ENCODE results near the gene DDO. TPM values are rescaled to one million over a fixed set of nuclear protein-coding genes. Genes with fewer than 3 reads are reported as not detected.
"Not testable (repeated sequence)": the region's sequence is repeated elsewhere in the genome, so short reads cannot be mapped to it uniquely, and the experiment has no call there.

Gene DDO, protein sequence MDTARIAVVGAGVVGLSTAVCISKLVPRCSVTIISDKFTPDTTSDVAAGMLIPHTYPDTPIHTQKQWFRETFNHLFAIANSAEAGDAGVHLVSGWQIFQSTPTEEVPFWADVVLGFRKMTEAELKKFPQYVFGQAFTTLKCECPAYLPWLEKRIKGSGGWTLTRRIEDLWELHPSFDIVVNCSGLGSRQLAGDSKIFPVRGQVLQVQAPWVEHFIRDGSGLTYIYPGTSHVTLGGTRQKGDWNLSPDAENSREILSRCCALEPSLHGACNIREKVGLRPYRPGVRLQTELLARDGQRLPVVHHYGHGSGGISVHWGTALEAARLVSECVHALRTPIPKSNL
- 1 to 10 TPM; 1.9 to 2.7 TPM for total RNA-seq
- long read RNA-seq, donor 1, partial matches to known transcripts, result 0 of 2 reads
- long read RNA-seq, donor 1, other reads (novel, unspliced or antisense), result 2 of 2 reads
- long read RNA-seq, donor 2, partial matches to known transcripts, result 1 of 5 reads
- long read RNA-seq, donor 2, other reads (novel, unspliced or antisense), result 0 of 5 reads

DNA sequence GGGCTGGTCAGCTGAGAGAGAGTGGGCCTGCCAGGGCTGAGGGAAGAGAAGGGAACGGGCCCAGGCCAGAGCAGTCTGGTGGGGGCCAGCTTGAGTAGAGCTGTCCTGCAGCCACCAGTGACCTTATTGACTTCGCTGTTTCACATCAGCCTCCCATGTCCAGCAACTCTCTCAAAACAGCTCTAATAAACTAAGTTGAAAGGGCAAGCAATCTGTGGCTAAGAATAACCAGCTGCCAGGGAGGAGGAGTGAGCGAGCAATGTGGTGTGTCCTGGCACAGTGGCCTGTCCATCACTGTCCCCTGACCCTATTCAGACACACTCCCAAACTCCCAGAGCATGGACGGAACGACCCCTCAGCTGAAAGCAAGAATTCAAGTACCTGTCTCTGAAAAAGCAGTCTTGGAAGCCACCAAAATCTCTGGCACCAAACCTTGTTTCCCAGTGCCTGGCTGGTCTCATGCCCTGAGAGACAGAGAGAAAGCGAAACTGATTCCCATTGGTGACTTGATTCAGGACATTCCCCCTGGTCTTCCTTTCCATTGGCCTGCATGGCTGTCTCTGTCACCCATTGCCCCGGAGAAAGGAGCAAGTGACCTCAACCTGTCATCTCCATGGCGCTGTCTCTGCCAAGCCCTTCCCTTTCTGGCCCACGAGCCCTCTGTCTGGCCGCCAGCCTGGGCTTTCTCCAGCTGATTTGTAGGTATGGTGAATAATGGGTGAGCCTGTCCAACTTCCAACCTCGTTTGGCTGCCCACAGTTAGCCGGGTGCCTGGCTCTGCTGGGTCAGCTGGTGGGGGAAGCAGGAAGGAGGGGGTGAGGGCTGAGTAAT is at the start of gene DDO:
Gene DDO, minus strand, starts transcription at position 490 of the 831 bp plus-strand sequence. CDS start 2,113 bp downstream, outside the sequence.
- peak; percentile 90 for DNase-seq (ENCODE audit: low spot score)
- intact Hi-C loops (cut with DNase I), result no loop called here

DNA sequence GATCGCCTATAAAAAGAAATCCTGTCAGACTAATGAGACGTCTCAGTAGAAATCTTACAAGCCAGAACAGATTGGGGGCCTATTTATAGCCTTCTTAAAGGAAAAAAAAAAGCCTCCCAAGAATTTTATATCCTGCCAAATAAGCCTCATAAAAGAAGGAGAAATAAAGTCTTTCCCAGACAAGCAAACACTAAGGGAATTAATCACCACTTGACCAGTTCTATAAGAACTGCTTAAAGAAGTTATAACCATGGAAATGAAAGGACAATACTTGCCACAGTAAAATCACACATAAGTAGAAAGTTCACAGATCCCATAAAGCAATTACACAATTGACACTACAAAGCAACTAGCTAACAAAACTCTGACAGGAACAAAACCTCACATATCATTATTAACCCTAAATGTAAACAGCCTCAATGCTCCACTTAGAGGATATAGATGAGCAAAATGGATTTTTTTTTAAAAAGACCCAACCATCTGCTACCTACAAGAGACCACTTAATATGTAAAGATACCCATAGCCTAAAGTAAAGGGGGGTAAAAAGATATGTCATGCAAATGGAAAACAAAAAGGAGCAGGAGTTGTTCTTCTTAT is 47.6 kb upstream of the DDO start:
- intact Hi-C loops (cut with DNase I), result no loop called here

DNA sequence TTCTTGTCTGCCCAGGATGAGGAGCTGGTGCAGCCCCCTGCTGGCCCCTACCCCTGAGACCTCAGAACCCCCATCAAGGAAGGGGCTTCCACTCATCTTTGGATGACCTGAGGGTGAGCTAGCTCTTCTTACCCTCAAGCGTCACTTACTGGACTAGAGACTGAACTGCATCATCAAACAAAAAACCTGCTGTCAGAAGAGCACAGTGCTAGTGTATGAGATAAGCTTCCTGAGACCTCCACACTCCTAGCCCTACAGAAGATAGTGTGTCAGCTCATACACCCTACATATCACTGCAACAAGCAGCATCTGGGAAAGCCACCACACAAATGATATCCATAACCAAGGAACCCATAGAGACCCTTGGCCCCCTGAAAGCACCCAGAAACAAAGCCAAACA is 46.0 kb upstream of the DDO start:
- DNase-seq (ENCODE audit: low spot score), result no peak
- intact Hi-C loops (cut with DNase I), result no loop called here

More for the DNA sequence above, 47.6 kb upstream of the DDO start:
- DNase-seq (ENCODE audit: low spot score), result no peak

DNA sequence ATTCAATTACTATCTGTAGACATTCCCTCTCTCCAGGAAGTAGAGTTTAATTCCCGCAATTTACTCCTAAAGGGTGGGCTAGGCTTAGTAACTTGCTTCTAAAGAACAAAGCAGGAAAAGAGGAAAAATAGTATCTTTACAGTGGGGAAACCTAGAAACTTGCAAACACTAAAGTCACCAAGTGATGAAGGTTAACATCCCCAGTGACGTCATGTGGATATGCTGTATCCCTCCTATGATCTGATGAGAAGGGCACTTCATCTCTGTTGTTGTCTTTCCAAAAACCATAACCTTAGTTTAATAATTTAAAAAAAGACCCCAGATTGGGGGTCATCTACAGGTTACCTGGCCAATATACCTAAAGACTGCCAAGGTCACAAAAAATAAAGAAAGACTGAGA is 43.8 kb upstream of the DDO start:
- DNase-seq (ENCODE audit: low spot score), result no peak
- intact Hi-C loops (cut with DNase I), result no loop called here

DNA sequence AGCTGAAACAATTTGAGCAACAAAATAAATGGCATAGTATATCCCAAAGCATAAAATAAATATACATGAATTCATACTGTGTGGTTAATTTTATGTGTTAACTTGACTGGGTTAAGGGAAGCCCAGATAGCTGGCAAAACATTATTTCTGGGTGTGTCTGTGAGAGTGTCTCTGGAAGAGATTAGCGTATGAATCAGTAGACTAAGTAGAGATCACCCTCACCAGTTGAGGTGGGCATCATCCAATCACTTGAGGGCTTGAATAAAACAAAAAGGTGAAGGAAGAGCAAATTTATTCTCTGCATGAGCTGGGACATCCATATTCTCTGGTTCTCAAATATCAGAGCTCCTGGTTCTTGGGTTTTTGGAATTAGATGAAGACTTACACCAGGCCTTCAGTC is 43.1 kb upstream of the DDO start:
- no peak for DNase-seq (ENCODE audit: low spot score)
- intact Hi-C loops (cut with DNase I), result no loop called here

DNA sequence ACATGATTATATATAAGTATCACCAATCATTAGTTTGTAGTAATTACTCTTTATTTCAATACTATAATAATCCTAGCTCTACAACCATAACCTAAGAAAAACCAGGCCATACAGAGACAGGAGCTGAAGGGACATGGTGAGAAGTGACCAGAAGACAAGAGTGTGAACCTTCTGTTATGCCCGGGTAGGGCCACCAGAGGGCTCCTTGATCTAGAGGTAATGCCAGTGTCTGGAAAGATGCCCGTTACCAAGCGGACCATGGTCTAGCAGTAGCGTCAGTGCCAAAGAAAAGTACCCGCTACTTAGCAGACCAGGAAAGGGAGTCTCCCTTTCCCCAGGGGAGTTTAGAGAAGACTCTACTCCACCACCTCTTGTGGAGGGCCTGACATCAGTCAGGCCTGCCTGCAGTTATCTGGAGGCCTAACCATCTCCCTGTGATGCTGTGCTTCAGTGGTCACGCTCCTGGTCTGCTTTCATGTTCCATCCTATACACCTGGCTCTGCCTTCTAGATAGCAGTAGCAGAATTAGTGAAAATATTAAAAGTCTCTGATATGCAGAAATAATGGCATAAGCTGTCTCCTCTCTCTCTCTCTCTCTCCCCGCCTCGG is 42.3 kb upstream of the DDO start:
- DNase-seq (ENCODE audit: low spot score); intact Hi-C loops (cut with DNase I): not testable (repeated sequence)

DNA sequence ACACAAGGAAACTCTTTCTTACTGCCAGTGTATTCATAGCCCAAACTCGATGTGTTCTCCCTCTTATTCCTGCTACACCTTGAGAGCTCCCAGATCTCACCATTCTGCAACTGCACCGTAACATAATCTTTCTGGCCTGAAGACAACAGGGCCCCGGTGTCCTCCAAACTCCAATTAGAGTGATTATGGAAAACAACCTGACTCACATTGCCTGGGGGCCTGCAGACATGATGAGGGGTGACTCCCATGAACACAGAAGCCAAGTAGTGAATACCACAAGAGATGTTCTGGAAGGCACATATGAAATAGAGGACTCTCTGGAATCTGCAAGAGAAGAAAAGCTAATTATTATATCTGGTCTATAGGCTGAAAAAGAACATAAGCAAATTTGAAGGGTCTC is 41.3 kb upstream of the DDO start:
- intact Hi-C loops (cut with DNase I), result no loop called here
- DNase-seq (ENCODE audit: low spot score), result no peak

DNA sequence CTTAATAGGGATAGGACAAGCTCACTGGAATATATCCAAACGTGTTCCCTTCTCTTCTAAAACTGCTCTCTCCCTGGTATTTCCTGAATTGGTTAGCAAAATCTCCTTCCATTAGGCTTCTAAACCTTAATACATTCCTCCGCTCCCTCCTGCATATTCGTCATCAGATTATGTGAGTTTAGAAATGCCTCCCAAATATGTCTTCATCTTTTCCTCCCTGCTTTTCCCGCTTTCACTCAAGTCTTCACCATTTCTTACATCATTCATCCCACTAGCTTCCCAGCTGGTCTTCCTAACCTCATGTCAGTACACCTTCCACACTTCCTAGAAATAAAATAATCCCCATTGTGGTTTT is 34.1 kb upstream of the DDO start:
- intact Hi-C loops (cut with DNase I), result no loop called here
- no peak for DNase-seq (ENCODE audit: low spot score)

DNA sequence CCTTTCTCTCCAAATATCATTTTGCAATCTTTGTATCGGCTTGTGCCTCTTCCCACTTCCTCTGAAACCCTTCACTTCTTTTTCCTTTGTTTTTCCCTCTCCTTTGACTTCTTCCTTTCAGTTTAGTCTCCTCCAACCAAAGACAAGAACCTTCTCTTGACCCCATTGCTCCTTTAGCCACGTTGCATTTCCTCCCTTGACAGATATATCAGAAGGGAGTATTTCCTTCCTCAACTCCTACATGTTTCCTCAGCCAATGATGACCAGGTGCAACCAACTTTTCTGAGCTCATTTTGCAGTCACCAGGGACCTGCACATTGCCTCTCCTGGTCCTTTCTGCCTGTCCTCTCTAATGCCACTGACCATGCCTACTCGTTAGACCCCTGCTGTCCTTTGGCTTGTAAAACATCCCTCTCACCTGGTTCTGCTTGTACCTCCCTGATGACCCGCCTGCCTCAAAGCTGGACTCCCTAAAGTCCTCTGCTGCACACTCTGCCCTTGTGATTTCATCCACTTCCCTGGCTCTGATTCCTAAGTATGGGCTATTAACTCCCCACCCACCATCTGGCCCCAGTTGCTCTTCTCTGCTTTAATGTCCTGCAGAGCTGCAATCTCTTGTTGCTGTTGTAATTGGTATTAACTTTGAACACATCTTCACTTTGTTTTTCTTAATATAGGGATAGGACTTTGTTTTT is 33.6 kb upstream of the DDO start:
- intact Hi-C loops (cut with DNase I), result no loop called here
- no peak for DNase-seq (ENCODE audit: low spot score)

DNA sequence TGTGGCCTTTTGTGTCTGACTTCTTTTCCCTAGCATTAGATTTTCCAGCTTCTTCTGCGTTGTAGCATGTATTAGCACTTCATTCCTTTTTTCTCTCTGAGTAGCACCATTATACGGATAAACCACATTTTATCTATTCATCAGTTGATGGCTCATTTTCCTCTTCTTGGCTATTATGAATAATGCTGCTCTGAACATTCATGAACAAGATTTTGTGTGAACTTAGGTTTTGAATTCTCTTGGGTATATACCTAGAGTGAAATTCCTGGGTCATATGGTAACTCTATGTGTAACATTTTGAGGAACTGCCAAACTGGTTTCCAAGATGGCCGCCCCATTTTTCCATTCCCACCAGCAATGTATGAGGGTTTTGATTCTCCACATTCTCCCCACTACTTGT is 32.4 kb upstream of the DDO start:
- no peak for DNase-seq (ENCODE audit: low spot score)
- intact Hi-C loops (cut with DNase I), result no loop called here

DNA sequence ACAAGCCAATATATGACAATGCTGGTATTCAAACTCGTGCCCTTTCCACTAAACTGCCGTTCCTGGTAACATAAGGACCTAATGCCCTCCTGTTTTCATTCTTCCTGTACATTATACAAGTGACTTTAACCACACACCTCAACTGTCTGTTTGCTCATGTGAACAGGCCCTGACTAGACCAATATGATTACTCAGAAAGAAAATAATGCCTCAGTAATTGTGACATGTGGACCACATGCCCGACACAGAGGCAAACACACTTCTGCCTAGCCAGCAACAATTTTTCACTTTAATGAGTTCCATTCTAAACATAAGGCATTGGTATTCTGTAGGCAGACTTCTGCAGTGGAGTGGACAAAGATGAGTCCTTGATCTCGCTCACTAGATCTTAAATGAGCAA is 31.0 kb upstream of the DDO start:
- intact Hi-C loops (cut with DNase I), result no loop called here
- DNase-seq (ENCODE audit: low spot score), result no peak

DNA sequence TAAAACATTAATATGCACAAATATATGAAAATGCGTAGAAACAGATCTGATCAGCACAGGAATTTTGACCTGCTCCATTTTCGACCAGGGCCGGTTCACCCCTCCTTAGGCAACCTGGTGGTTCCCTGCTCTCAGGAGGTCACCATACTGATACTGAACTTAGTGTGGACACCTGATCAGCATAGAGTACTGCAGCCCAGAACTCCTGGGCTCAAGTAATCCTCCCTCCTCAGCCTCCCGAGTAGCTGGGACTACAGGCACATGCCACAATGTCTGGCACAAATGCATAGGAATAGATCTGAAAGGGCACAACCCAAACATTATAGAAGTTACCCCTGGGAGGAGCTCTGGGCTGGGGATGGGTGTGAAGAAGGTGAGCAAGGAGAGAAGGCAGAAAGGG is 24.7 kb upstream of the DDO start:
- no peak for DNase-seq (ENCODE audit: low spot score)
- intact Hi-C loops (cut with DNase I), result no loop called here

DNA sequence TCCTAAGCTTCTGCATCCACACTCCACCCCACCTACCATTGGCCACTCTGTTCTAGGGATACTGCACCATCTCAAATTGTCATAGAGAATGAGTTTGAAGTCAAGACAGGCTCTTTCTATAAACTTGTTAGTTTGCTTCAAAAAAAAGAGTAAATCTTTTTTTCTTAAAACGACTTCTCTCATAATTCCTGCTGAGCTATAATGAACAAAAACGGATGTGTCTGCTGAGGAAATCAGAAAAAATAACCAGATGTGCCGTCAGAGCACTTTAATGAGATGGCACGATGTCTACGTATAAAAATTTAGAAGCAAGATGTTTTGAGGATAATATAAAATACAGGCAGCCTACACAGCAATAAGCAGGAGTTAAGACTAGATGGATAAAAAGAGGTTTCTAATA is 24.0 kb upstream of the DDO start:
- DNase-seq (ENCODE audit: low spot score), result no peak
- intact Hi-C loops (cut with DNase I), result no loop called here

DNA sequence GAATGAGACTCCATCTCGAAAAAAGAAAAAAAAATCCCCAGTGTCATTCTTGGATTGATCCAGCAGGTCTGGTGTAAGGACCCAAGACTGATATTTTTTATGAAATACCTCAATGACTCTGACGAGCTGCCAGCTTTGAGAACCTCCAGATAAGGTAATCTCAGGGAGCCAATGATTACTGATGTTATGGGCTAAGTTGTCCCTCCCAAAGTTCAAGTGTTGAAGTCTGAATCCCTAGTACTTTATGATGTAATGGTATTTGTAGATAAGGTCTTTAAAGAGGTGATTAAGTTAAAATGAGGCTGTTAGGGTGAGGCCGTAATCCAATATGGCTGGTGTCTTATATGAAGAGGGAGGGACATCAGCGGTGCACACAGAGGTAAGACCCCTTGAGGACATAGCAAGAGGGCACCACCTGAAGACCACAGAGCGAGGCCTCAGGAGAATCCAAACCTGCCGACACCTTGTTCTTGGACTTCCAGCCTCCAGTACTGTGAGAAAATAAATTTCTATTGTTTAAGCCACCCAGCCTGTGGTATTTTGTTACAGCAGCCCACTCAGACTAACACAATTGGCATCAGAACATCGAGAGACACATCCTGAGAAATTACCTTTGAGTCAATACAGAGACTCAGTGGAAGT is 19.7 kb upstream of the DDO start:
- intact Hi-C loops (cut with DNase I), result no loop called here

DNA sequence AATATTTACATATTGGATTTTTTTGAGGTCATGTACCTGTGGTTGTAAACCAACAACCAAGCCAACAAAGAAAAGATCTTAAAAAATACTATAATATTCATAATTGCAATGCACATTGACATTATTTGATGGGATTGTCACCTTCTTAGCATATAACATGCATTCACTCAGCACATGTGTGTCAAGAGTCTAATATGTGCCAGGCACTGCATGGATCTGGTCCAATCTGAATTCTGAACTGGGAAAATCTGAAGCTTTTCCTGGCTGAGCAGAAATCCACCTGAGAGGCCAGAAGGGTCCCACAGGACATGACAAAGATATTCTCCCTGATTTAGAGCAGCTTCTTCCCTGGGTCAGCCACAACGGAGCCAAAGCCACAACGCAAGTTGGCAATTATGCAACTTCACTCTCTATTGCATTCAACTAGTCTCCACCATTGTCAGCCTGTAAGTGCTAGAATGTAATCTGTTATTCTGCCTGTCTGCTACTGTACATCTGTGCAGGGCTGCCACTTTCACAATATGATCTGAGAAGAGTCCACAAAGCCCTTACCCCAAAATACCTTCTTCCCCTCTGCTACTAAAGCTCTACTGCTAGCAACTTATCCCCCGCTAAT is 17.0 kb upstream of the DDO start:
- intact Hi-C loops (cut with DNase I), result no loop called here
- no peak for DNase-seq (ENCODE audit: low spot score)

More for the DNA sequence above, 19.7 kb upstream of the DDO start:
- DNase-seq (ENCODE audit: low spot score), result no peak

DNA sequence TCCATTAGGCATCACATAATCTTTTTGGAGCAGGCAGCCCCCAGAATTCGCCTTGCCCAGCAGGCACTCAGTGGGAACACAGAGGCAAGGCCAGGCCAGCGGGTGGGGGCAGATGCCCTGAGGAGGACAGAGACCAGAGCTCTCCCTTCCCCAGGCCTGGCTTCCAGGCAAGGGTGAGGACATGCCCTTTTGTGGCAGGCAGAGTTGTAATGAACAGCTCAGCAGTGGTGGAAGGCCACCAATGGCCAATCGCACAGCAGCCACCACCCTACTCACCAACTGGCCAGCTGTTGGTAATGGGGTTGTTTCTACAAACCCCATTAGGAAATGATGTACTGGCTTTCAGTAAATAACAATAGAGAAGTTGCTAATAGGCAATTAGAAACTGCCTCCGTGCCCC is 15.4 kb upstream of the DDO start:
- intact Hi-C loops (cut with DNase I), result no loop called here
- DNase-seq (ENCODE audit: low spot score), result no peak

DNA sequence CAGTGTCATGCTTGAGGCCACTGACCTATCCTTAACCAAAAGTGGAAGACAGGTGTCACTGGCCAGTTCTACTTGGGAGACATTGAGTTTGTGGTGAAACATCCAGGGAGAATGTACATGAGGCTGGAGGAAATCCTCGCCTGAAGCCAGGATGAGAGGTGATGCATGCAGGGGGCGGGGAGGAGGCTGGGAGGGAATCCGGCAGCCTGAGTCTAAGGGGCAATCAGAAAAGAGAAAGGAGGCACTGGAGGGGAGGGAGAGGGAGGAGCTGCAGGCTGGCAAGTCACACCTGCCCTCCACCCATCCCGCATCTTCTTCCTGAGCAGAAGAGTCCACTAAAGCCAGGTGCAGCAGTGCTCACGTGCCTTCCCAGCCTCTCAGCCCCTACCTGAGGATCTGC is 14.9 kb upstream of the DDO start:
- intact Hi-C loops (cut with DNase I), result no loop called here
- DNase-seq (ENCODE audit: low spot score), result no peak

DNA sequence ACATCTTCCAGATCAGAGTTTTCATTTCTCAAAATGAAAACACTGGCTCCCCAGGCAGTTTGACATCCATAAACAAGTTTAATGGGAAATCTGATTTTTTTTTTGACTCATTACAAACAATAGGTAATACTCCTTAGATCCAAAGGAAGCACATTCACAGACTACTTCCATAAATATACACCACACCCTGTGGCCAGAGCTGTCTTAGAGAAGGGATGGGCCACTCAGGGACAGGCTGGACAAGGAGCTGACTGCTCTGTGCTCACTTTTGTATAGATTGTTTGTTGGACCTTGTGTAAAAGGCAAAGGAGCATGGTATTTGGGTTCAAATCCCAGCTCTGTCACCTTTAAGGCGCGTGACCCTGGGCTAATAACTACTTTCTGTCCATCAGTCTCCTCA is 12.8 kb upstream of the DDO start:
- DNase-seq (ENCODE audit: low spot score), result no peak
- intact Hi-C loops (cut with DNase I), result loop anchor here in 1 of 2 donors (5.0 kb wide), 1 partner anchor 659 kb away; the partner anchor contains the start of gene SLC16A10
